ENCODE measurements around the gene ARRB1. TPM values are rescaled to one million over a fixed set of nuclear protein-coding genes. Genes with fewer than 3 reads are reported as not detected.

ARRB1 gene
- total RNA-seq, 6 experiments from 2014 or later = 10.8 to 14.4 (median 11.2) TPM

DNA sequence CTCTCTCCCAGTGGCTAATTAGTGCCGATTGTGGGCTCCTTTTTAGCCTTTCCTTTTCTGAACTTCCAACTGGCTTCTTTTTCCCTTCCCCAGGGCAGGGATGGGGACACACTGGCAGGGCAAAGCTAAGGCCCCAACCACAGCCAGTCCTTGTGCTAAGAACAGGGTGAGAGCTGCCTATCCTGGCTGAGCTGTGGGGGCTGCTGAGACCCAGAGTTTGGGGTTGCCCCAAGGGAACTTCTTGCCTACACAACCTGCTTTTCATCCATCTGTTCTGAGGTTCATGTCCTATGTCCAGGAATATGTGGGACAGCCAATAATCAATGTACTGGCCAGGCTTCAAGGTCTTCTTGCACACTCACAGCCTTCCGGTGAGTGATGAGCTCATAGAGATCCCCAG lies 120.8 kb downstream of the ARRB1 start:
- Mint-ChIP-seq H3K4me1 (ENCODE audit: low read depth) (no peaks in the 10 kb centered on the region), H3K27ac (no peak overlapping the region), H3K9me3 (no peaks in the 10 kb centered on the region), H3K27me3 (ENCODE audit: insufficient read depth) (peaks cover 25% of the 10 kb centered on the region), H3K4me3 (no peak overlapping the region), H3K36me3 (ENCODE audit: low read depth) (no peaks in the 10 kb centered on the region)
- no peak for DNase-seq
- TF ChIP-seq, protein P1, sequence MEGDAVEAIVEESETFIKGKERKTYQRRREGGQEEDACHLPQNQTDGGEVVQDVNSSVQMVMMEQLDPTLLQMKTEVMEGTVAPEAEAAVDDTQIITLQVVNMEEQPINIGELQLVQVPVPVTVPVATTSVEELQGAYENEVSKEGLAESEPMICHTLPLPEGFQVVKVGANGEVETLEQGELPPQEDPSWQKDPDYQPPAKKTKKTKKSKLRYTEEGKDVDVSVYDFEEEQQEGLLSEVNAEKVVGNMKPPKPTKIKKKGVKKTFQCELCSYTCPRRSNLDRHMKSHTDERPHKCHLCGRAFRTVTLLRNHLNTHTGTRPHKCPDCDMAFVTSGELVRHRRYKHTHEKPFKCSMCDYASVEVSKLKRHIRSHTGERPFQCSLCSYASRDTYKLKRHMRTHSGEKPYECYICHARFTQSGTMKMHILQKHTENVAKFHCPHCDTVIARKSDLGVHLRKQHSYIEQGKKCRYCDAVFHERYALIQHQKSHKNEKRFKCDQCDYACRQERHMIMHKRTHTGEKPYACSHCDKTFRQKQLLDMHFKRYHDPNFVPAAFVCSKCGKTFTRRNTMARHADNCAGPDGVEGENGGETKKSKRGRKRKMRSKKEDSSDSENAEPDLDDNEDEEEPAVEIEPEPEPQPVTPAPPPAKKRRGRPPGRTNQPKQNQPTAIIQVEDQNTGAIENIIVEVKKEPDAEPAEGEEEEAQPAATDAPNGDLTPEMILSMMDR (IDR thresholded peaks at IDR 0.05) = no peak

DNA sequence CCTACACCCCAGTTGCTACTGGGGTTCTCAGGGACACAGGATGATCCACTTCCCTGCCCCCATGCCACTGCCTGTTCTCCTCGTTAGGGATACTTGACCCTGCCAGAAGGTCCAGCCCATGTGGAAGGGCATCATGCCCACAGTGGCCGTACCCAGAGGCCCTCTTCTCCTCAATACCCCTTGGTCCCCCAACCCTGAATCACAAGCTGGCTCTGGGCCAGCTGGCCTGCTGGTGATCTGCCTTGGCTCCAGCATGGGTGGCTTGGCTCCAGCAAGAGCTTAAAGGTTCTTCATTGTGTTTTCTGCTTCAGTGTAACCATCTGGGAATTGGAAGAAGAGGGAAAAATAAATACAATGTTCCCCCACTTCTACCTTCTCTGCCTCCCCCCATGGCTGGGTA lies 122.0 kb downstream of the ARRB1 start:
- Mint-ChIP-seq H3K4me1 (ENCODE audit: low read depth) (no peaks in the 10 kb centered on the region), H3K36me3 (ENCODE audit: low read depth) (no peaks in the 10 kb centered on the region), H3K27me3 (ENCODE audit: insufficient read depth) (peaks cover 29% of the 10 kb centered on the region), H3K27ac (no peak overlapping the region), H3K4me3 (no peak overlapping the region), H3K9me3 (no peaks in the 10 kb centered on the region)
- no peak for DNase-seq
- TF ChIP-seq, protein P1 (IDR thresholded peaks at IDR 0.05) = no peak

DNA sequence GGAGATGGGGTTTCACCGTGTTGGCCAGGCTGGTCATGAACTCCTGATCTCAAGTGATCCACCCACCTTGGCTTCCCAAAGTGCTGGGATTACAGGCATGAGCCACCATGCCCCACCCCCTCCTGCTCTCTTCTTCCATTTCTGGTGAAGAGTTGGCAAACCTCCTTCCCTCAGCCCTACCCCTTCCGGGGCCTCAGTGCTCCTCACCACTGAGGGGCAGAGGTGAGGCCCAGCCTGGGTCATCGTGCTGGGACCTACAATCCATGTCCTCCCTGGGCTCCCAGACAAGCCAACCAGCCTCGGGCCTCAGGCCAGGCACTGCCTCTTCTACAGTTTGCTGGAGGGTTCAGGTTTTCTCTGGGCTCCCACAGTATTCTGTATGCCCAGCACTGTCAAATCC lies 125.7 kb downstream of the ARRB1 start:
- TF ChIP-seq, protein P1 (IDR thresholded peaks at IDR 0.05) = no peak
- no peak overlapping the region for H3K4me3 Mint-ChIP-seq

DNA sequence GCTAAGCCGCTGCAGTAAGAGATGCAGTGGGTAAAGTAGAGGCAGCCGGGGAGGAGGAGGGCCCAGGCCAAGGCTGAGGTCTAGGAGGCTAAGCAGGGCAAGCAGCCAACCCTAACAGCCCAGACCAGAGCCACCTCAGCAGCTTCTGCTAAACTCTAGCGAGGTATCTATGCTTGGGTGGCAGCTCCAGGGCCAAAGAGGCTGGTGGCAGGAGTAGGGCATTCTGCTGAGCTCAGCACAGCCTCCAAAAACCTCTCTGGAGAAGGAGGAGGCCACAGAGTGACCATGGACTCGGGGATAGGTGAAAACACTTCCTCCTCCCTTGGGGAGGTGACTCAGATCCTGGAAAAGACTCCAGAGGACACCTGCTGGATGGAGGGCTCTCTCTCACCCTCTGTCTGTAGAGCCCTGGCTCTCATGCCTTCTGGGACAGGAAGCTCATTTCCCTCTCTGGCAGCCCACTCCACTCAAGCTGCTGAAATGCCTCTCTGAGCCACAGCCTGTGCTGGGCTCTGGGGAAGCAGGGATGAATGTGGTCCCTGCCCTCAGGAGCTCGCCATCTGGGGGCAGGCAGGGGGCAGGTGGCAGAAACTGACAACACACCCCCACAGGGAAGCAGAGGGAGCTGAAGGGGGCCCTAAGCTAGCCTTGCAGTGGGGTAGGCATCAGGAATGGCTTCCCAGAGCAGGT lies 127.4 kb downstream of the ARRB1 start:
- no peak for DNase-seq
- no peaks in the 10 kb centered on the region for H3K36me3 Mint-ChIP-seq (ENCODE audit: low read depth)
- peaks cover 28% of the 10 kb centered on the region for H3K27me3 Mint-ChIP-seq (ENCODE audit: insufficient read depth)
- TF ChIP-seq, protein P1 (IDR thresholded peaks at IDR 0.05) = no peak
- no peak overlapping the region for H3K4me3 Mint-ChIP-seq
- no peaks in the 10 kb centered on the region for H3K4me1 Mint-ChIP-seq (ENCODE audit: low read depth)
- no peak overlapping the region for H3K27ac Mint-ChIP-seq
- H3K9me3 Mint-ChIP-seq = no peaks in the 10 kb centered on the region

More for the DNA sequence above, 125.7 kb downstream of the ARRB1 start:
- Mint-ChIP-seq H3K27me3 (ENCODE audit: insufficient read depth) (peaks cover 36% of the 10 kb centered on the region), H3K36me3 (ENCODE audit: low read depth) (no peaks in the 10 kb centered on the region), H3K27ac (no peak overlapping the region), H3K9me3 (no peaks in the 10 kb centered on the region), H3K4me1 (ENCODE audit: low read depth) (no peaks in the 10 kb centered on the region)
- no peak for DNase-seq

DNA sequence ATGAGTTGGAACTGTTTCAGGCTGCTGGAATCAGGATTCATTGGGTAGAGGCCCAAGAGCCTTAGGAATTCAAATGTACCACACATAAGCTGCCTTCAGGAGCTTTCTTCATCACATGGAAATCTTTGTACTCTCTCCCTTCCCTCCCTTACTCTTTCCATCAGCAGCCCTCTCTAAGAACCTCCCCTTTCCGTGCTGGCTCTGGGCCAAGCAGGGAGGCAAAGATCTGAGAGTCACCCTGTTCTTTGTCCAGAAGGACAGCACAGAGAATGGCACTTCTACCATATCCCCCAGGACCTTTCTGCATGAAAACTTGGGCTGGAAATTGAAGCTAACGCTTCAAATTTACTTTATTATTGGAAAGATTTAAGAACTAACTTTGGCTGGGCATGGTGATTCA lies 131.6 kb downstream of the ARRB1 start:
- H3K4me1 Mint-ChIP-seq (ENCODE audit: low read depth) = no peaks in the 10 kb centered on the region
- TF ChIP-seq, protein P1 (IDR thresholded peaks at IDR 0.05) = no peak
- H3K27ac Mint-ChIP-seq = no peak overlapping the region
- H3K36me3 Mint-ChIP-seq (ENCODE audit: low read depth) = no peaks in the 10 kb centered on the region
- H3K27me3 Mint-ChIP-seq (ENCODE audit: insufficient read depth) = peaks cover 32% of the 10 kb centered on the region
- H3K4me3 Mint-ChIP-seq = no peak overlapping the region
- no peak for DNase-seq
- no peaks in the 10 kb centered on the region for H3K9me3 Mint-ChIP-seq

Data from HFFc6 (cell line).